ENCODE measurements around the gene ARL6IP5.

The ARL6IP5 gene

DNA sequence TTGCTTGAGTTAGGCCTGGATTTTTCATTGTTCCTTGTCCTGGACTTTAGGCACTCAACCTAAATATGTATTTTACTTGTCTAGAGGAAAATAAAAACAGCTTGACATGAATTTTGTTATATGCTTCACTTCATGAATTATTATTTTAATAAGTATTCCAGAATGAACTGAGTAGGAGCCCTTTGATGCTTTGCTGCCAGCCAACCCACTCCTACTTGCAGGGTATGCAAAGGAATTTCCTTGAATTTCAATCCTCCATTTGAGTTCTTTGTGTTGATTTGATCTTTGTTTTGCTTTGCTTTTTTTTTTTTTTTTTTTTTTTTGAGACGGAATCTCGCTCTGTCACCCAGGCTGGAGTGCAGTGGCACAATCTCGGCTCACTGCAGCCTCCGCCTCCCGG, 11.6 kb downstream of the ARL6IP5 start:
- peaks cover 78% of the 10 kb centered on the region for H3K4me1 Mint-ChIP-seq (ENCODE audit: low read depth)
- H3K4me3 Mint-ChIP-seq, result peak overlapping the region; percentile 70
- peaks cover 12% of the 10 kb centered on the region for H3K36me3 Mint-ChIP-seq
- no peaks in the 10 kb centered on the region for H3K27me3 Mint-ChIP-seq
- no peaks in the 10 kb centered on the region for H3K9me3 Mint-ChIP-seq (ENCODE audit: low read depth)
- H3K27ac Mint-ChIP-seq, result peak overlapping the region; percentile 94

DNA sequence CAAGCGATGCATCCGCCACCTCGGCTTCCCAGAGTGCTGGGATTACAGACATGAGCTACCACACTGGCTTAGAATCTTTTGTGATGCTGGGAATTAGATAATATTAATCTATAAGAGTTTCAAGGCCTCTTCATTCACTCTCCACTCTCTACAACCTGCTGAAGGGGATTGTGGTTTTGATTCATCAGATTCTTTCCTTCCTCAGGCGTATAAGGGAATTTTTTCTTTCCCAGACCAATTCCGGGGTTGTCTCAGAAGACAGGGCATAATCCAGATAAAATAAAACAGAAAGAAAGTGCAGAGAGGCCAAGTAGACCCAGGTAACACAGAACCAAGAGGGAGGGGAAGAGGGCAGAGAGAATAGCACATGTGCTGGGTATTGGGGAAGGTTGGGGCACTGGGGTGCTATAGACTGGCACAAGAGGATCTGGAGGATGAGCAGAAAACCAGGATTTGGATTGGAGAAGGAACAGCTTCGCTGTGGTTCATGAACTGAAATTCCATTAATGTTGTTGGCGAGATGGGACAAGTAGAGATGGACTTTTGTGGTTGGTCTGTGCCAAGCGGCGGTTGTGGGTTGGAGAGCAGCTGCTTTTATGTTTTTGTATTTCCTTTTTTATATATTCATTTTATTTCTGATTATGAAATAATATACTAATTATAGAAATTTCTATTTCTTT, 12.8 kb downstream of the ARL6IP5 start:
- Mint-ChIP-seq H3K4me1 (ENCODE audit: low read depth) (peaks cover 76% of the 10 kb centered on the region), H3K27me3 (no peaks in the 10 kb centered on the region), H3K9me3 (ENCODE audit: low read depth) (no peaks in the 10 kb centered on the region), H3K4me3 (peak overlapping the region; percentile 51), H3K36me3 (peaks cover 21% of the 10 kb centered on the region), H3K27ac (peak overlapping the region; percentile 94)

DNA sequence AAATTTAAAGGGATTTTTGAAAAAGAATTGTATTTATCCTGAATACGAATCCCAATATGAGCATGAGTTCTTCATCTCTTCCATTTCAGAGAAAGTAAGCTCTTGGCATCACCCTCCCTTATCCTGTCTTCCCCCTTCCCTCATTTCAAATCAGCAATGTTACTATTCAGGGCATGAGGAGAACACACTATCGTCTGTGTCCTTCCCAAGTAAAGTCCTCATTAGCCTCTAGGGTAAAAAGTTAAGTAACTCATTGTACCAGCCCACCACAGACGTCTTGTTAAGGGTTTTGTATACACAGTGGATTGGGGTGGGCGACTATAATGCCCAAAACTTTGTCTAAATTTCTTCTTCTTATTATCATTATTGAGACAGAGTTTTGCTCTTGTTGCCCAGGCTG, 14.8 kb downstream of the ARL6IP5 start:
- peaks cover 69% of the 10 kb centered on the region for H3K4me1 Mint-ChIP-seq (ENCODE audit: low read depth)
- peaks cover 31% of the 10 kb centered on the region for H3K36me3 Mint-ChIP-seq
- H3K27ac Mint-ChIP-seq, result peak overlapping the region; percentile 85
- no peak overlapping the region for H3K4me3 Mint-ChIP-seq
- no peaks in the 10 kb centered on the region for H3K27me3 Mint-ChIP-seq
- H3K9me3 Mint-ChIP-seq (ENCODE audit: low read depth), result no peaks in the 10 kb centered on the region

GRCh38 chr3:69102384-69102783, 17.6 kb downstream of the ARL6IP5 start:
- peaks cover 28% of the 10 kb centered on the region for H3K36me3 Mint-ChIP-seq
- H3K27ac Mint-ChIP-seq, result peak overlapping the region; percentile 84
- H3K4me3 Mint-ChIP-seq, result no peak overlapping the region
- H3K9me3 Mint-ChIP-seq (ENCODE audit: low read depth), result no peaks in the 10 kb centered on the region
- H3K4me1 Mint-ChIP-seq (ENCODE audit: low read depth), result peaks cover 52% of the 10 kb centered on the region
- H3K27me3 Mint-ChIP-seq, result no peaks in the 10 kb centered on the region

GRCh38 chr3:69103123-69103522, 18.4 kb downstream of the ARL6IP5 start:
- no peaks in the 10 kb centered on the region for H3K9me3 Mint-ChIP-seq (ENCODE audit: low read depth)
- peaks cover 52% of the 10 kb centered on the region for H3K4me1 Mint-ChIP-seq (ENCODE audit: low read depth)
- no peak overlapping the region for H3K4me3 Mint-ChIP-seq
- H3K27me3 Mint-ChIP-seq, result no peaks in the 10 kb centered on the region
- peak overlapping the region; percentile 75 for H3K27ac Mint-ChIP-seq
- peaks cover 27% of the 10 kb centered on the region for H3K36me3 Mint-ChIP-seq

DNA sequence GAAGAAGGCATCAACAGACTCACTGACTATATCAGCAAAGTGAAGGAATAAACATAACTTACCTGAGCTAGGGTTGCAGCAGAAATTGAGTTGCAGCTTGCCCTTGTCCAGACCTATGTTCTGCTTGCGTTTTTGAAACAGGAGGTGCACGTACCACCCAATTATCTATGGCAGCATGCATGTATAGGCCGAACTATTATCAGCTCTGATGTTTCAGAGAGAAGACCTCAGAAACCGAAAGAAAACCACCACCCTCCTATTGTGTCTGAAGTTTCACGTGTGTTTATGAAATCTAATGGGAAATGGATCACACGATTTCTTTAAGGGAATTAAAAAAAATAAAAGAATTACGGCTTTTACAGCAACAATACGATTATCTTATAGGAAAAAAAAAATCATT, 19.8 kb downstream of the ARL6IP5 start:
- peaks cover 25% of the 10 kb centered on the region for H3K36me3 Mint-ChIP-seq
- H3K27me3 Mint-ChIP-seq, result no peaks in the 10 kb centered on the region
- H3K4me1 Mint-ChIP-seq (ENCODE audit: low read depth), result peaks cover 50% of the 10 kb centered on the region
- H3K4me3 Mint-ChIP-seq, result no peak overlapping the region
- H3K27ac Mint-ChIP-seq, result peak overlapping the region; percentile 79
- H3K9me3 Mint-ChIP-seq (ENCODE audit: low read depth), result no peaks in the 10 kb centered on the region

GRCh38 chr3:69105320-69105719, 20.6 kb downstream of the ARL6IP5 start:
- H3K36me3 Mint-ChIP-seq, result peaks cover 22% of the 10 kb centered on the region
- H3K4me1 Mint-ChIP-seq (ENCODE audit: low read depth), result peaks cover 45% of the 10 kb centered on the region
- H3K9me3 Mint-ChIP-seq (ENCODE audit: low read depth), result no peaks in the 10 kb centered on the region
- H3K27me3 Mint-ChIP-seq, result no peaks in the 10 kb centered on the region
- H3K27ac Mint-ChIP-seq, result peak overlapping the region; percentile 64
- H3K4me3 Mint-ChIP-seq, result no peak overlapping the region

DNA sequence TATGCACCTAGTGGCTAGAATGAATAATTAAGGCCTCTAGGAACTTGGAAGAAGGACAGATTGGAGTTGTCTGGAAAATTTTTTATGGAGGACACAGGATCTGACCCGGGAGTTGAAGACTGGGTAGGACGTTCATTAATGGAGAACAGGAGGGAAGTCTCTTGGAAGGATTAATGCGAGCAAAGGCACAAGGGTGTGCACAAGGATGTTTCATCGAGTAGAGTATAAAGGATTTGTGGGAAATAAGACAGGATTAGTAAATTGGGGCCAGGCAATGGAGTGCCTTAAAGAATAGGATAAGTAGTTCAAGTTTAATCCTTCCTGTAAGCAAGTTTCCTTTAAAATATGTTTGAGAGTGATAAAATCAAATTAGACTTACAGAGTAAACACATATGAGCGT, 23.1 kb downstream of the ARL6IP5 start:
- Mint-ChIP-seq H3K4me1 (ENCODE audit: low read depth) (peaks cover 34% of the 10 kb centered on the region), H3K4me3 (no peak overlapping the region), H3K27me3 (no peaks in the 10 kb centered on the region), H3K9me3 (ENCODE audit: low read depth) (no peaks in the 10 kb centered on the region), H3K27ac (peak overlapping the region; percentile 58), H3K36me3 (peaks cover 13% of the 10 kb centered on the region)

DNA sequence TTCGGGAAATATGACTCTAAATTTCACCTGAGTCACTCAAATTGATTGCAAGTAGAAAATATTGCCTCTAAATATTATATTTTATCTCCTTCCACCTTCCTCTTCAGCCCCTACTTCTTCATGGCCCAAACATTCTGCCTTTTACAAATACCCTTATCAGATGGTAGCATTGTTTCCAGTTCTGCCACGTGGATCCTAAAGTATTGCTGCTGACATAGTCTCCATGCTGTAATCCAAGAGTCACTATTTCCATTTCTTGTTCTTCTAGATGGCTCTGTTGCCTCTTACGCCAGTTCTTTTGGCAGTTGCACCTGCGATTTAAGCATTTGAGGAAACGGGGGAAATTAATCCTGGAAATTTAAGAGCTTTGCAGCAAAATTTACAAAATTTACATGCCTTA, 24.1 kb downstream of the ARL6IP5 start:
- Mint-ChIP-seq H3K27me3 (no peaks in the 10 kb centered on the region), H3K4me1 (ENCODE audit: low read depth) (peaks cover 35% of the 10 kb centered on the region), H3K4me3 (no peak overlapping the region), H3K27ac (peak overlapping the region; percentile 34), H3K36me3 (peaks cover 8% of the 10 kb centered on the region), H3K9me3 (ENCODE audit: low read depth) (no peaks in the 10 kb centered on the region)

DNA sequence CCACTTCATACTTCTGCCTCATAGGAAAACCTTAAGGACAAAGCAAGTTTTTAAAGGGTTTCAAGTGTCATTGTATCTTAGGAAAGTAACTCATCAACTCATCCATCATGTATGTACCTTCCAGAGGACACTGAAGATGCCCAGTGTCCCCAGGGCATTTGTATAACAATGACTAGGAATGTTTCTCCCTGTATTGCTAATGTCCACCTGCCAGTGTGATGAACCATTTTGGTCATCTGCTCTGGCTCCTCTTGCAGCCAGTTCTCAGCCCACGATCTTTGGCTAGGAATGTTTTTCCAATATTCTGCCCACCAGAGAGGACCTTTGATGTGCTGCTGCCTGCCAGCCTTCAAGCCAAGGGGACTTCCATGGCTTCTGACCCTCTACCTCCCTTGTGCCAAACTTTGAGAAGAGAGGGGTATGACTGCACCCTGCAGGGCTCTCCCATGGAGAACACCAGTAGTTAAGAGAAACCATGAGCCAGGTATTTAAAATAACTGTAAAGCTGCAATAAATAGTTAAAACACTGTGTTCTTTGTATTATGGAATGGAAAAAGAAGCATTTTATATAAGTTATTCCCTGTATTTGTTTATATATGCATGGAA, 26.3 kb downstream of the ARL6IP5 start:
- Mint-ChIP-seq H3K9me3 (ENCODE audit: low read depth) (no peaks in the 10 kb centered on the region), H3K4me1 (ENCODE audit: low read depth) (peaks cover 28% of the 10 kb centered on the region), H3K36me3 (peaks cover 5% of the 10 kb centered on the region), H3K27me3 (no peaks in the 10 kb centered on the region), H3K27ac (no peak overlapping the region), H3K4me3 (no peak overlapping the region)

- H3K4me3 Mint-ChIP-seq, result no peak overlapping the region
- peaks cover 2% of the 10 kb centered on the region for H3K36me3 Mint-ChIP-seq
- H3K4me1 Mint-ChIP-seq (ENCODE audit: low read depth), result peaks cover 18% of the 10 kb centered on the region
- no peak overlapping the region for H3K27ac Mint-ChIP-seq
- no peaks in the 10 kb centered on the region for H3K9me3 Mint-ChIP-seq (ENCODE audit: low read depth)
- no peaks in the 10 kb centered on the region for H3K27me3 Mint-ChIP-seq
Measured at GRCh38 chr3:69113536-69113935, 28.8 kb downstream of the ARL6IP5 start.

DNA sequence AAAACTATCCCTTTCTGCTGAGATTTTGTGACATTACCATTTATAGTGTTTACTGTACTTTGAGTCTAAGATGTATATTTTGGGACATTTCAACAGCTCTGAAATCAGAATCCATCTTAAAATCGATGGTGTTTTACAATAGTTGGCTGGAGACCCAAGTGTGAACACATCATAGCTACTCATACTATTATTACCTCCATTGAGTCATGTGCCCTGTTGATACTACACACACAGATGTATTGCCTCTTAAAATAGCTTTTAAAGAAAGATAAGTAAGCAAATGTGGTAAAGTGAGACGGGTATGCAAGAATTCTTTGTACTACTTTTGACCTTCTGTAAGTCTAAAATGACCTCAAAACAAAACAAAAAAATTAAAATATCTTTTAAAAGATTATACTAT, 31.0 kb downstream of the ARL6IP5 start:
- no peak overlapping the region for H3K4me3 Mint-ChIP-seq
- peaks cover 2% of the 10 kb centered on the region for H3K36me3 Mint-ChIP-seq
- H3K4me1 Mint-ChIP-seq (ENCODE audit: low read depth), result peaks cover 15% of the 10 kb centered on the region
- no peak overlapping the region for H3K27ac Mint-ChIP-seq
- no peaks in the 10 kb centered on the region for H3K9me3 Mint-ChIP-seq (ENCODE audit: low read depth)
- H3K27me3 Mint-ChIP-seq, result no peaks in the 10 kb centered on the region

GRCh38 chr3:69116162-69116561, 31.4 kb downstream of the ARL6IP5 start:
- Mint-ChIP-seq H3K9me3 (ENCODE audit: low read depth) (no peaks in the 10 kb centered on the region), H3K36me3 (peaks cover 2% of the 10 kb centered on the region), H3K4me1 (ENCODE audit: low read depth) (peaks cover 16% of the 10 kb centered on the region), H3K27ac (no peak overlapping the region), H3K4me3 (no peak overlapping the region), H3K27me3 (no peaks in the 10 kb centered on the region)

DNA sequence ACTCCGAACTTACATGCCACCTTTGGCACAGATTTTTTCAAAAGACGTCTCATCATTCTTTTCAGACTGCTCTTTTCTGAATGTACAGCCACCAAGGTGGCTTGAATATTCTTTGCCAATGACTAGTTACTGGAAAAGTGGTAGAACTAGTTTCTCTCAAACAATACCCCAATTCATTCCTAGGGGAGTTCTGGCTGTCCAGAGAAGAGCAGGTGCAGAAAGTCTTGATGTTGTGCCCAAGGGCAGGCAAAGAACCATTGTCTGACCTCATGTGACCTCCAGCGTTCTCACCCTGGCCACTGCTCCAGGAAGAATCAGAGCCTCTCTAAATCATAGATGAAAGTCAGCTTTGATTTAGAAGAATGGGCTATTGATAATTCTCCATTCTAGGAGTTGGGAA, 32.2 kb downstream of the ARL6IP5 start:
- Mint-ChIP-seq H3K9me3 (ENCODE audit: low read depth) (no peaks in the 10 kb centered on the region), H3K27me3 (no peaks in the 10 kb centered on the region), H3K4me3 (no peak overlapping the region), H3K36me3 (peaks cover 2% of the 10 kb centered on the region), H3K27ac (no peak overlapping the region), H3K4me1 (ENCODE audit: low read depth) (peaks cover 17% of the 10 kb centered on the region)

DNA sequence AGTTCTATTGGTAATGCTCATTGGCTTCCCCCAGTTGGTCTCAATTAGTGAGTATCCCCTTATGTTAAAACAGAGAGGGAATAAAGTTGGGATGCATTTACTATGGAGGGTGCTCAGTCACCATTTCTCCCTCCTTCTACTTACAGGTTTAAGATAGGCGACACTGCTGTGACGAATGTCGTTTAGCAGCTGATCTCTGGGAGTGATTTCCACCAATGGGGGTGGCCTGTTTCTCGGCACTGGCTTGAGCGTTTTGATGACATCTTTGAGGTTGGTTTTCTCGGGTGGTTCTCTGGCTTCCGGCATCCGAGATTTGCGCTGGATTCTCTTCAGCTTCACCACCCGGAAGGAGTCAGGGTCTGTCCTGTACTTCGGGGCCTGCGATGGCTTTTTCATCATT, 33.8 kb downstream of the ARL6IP5 start:
- Mint-ChIP-seq H3K27me3 (no peaks in the 10 kb centered on the region), H3K9me3 (ENCODE audit: low read depth) (no peaks in the 10 kb centered on the region), H3K4me3 (no peak overlapping the region), H3K4me1 (ENCODE audit: low read depth) (peaks cover 11% of the 10 kb centered on the region), H3K36me3 (peaks cover 2% of the 10 kb centered on the region), H3K27ac (no peak overlapping the region)

DNA sequence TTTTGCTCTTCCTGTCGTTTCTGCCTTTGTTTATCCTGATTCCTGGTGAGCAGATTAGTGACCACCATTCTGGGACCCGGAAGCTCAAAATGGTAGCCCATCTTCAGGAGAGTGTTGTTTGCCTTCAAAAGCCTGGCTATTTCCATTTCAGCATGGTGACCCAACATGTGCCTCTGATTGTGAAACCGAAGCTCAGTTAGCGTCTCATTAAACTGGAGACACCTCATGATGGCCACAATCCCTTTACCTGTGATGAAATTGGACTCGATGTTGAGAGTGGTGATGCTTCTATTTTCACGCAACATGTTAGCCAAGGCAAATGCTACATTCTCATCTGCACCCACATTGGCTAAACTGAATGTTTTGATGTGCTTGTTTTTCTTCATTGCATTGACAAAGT, 34.4 kb downstream of the ARL6IP5 start:
- peaks cover 2% of the 10 kb centered on the region for H3K36me3 Mint-ChIP-seq
- peaks cover 6% of the 10 kb centered on the region for H3K4me1 Mint-ChIP-seq (ENCODE audit: low read depth)

More for the DNA sequence above, 34.4 kb downstream of the ARL6IP5 start:
- H3K27me3 Mint-ChIP-seq, result no peaks in the 10 kb centered on the region
- H3K27ac Mint-ChIP-seq, result peak overlapping the region; percentile 31
- H3K9me3 Mint-ChIP-seq (ENCODE audit: low read depth), result no peaks in the 10 kb centered on the region
- H3K4me3 Mint-ChIP-seq, result no peak overlapping the region

All from activated naive CD8-positive, alpha-beta T cell (primary cell).